Subcutaneous abdominal adipose tissue (tissue), 5 donors: ENCODE results near the gene SMTNL2.

Experiments
- H3K27ac ChIP-seq: one replicate; pipeline ENCODE4 v1.7.0; 2013; ENCODE audit warnings: low read depth, mild to moderate bottlenecking, inconsistent platforms, low read length, moderate library complexity
- H3K27me3 ChIP-seq, 5 donors: one replicate each; pipeline ENCODE4 v1.7.0; 2013; ENCODE audit warnings: low read length in 5 of 5, inconsistent platforms in 1 of 5; ENCODE audit not compliant: control insufficient read depth in 5 of 5, insufficient read depth in 4 of 5
- H3K36me3 ChIP-seq, 5 donors: one replicate each; pipeline ENCODE4 v1.7.0; 2013; ENCODE audit warnings: low read length in 5 of 5; ENCODE audit not compliant: control insufficient read depth in 5 of 5, insufficient read depth in 5 of 5
- H3K4me1 ChIP-seq, 5 donors: one replicate each; pipeline ENCODE4 v1.7.0; 2013; ENCODE audit warnings: low read length in 5 of 5, mild to moderate bottlenecking in 3 of 5, moderate library complexity in 1 of 5; ENCODE audit not compliant: control insufficient read depth in 5 of 5, insufficient read depth in 5 of 5
- H3K4me3 ChIP-seq, 5 donors: one replicate each; pipeline ENCODE4 v1.7.0; 2013; ENCODE audit warnings: low read length in 5 of 5, low read depth in 1 of 5
- H3K9ac ChIP-seq, 5 donors: one replicate each; pipeline ENCODE4 v1.7.0; 2013; ENCODE audit warnings: low read length in 5 of 5, mild to moderate bottlenecking in 4 of 5, moderate library complexity in 3 of 5
- H3K9me3 ChIP-seq, 5 donors: one replicate each; pipeline ENCODE4 v1.7.0; 2013; ENCODE audit warnings: low read length in 5 of 5; ENCODE audit not compliant: control insufficient read depth in 5 of 5
- donor health status: healthy.
- donor health status: healthy.
- donor health status: healthy.
- donor health status: healthy.
- donor health status: healthy.

Gene SMTNL2

GRCh38 chr17:4554441-4554996, 29.8 kb upstream of the SMTNL2 start:
- H3K27me3 ChIP-seq = no peaks in the 10 kb centered on the region
- H3K4me3 ChIP-seq = peak overlapping the region; percentile 61 to 95 (median 87)
- peak overlapping the region; percentile 77 for H3K27ac ChIP-seq
- H3K9me3 ChIP-seq = no peaks in the 10 kb centered on the region
- peaks cover 0 to 42% (median 38%) of the 10 kb centered on the region in 5 donors for H3K36me3 ChIP-seq
- peaks cover 3 to 27% (median 23%) of the 10 kb centered on the region in 5 donors for H3K4me1 ChIP-seq
- peak overlapping the region in 4 of 5 donors; percentile 52 to 81 (median 74) for H3K9ac ChIP-seq

DNA sequence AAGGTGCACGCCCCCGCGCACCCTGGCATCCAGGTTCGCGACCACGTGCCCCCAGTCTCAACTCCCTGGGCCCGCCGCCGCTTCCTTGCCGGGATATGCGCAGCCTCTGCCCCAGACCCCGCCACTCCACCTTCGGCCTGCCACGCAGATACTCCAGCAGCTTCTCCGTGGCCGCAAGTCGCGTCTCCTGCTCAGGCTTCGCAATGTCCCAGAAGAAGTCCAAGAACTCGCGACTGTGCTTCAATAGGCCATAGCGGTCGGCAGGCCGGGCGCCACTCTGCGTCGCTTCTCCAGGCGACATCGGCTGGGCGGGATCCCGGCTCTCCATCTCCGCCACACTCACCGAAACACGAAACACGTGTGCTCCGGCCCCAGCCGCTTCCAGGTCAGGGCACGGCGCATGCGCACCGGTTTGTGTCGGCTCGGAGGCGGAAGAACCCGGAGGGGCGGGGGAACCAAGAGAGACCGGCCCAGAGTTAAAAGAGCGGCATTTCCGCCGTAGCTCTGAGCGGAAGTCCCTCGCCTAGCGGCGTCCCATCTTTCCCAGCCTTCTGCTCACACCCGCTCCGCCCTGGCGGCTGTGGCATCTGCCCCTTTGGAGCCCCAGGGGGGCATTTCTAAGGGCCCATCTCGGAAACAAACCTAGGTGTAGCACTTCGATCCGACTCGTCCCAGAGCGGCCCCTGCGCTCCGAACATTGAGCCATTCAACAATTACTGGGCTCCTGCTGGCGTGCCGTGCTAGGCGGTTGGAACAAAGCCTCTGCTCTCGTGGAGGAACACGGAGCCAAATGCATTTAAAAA, 29.1 kb upstream of the SMTNL2 start, which contains the start of gene MYBBP1A:
Gene MYBBP1A, minus strand, starts transcription at position 388 of the 803 bp plus-strand sequence. Its CDS starts 60 bp downstream, at position 328.
- Histone ChIP-seq H3K4me1 (peaks cover 3 to 27% (median 23%) of the 10 kb centered on the region in 5 donors), H3K9me3 (no peaks in the 10 kb centered on the region), H3K9ac (peak within 1 kb of the TSS; percentile 52 to 81 (median 74)), H3K27ac (peak within 1 kb of the TSS; percentile 77), H3K4me3 (peak within 1 kb of the TSS; percentile 86 to 95 (median 89)), H3K27me3 (no peaks in the 10 kb centered on the region), H3K36me3 (peaks cover 0 to 36% (median 31%) of the 10 kb centered on the region in 5 donors)

DNA sequence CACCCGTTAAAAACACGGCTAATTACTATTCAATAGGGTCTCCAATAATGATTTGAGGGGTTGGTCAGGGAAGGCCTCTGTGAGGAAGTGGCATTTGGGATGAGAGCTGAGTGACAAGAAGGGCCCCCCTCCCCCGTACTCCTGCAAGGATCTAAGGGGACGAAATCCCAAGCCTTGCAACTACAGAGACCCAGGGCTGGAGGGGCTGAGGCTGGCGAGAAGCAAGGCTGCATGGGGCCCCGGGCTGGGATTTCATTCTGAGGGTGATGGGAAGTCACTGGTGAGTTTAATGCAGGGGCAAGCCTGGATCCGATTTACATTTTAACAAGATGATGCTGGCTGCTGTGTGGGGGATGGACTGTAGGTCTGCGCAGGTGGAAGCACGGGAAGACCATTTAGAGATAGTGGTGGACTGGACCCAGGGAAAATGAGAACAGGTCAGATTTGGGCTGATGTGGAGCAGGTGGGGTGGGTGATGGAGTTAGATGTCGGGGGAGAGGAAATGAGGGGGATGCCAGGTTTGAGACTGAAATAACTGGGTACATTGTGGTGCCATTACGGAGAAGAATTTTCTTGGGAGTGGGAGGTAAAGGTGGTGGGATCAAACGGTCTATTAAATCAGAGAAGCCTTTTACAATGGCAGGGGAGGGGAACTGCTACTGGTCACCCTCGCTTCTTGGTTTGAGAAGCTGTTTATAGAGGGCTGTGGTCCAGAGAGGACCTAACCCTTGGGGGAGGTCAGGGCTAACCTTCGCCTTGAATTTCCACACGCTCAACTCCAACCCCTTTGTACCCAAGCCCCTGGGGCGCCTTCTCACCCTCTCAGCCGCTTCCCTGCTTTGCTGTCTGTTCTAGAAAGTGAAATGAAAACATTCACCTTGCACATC, 28.2 kb upstream of the SMTNL2 start:
- Histone ChIP-seq H3K9ac (peak overlapping the region; percentile 48 to 81 (median 74)), H3K27me3 (no peaks in the 10 kb centered on the region), H3K4me1 (peaks cover 3 to 33% (median 23%) of the 10 kb centered on the region in 5 donors), H3K27ac (peak overlapping the region; percentile 77), H3K9me3 (no peaks in the 10 kb centered on the region), H3K36me3 (peaks cover 0 to 27% (median 22%) of the 10 kb centered on the region in 5 donors), H3K4me3 (peak overlapping the region; percentile 86 to 95 (median 89))

DNA sequence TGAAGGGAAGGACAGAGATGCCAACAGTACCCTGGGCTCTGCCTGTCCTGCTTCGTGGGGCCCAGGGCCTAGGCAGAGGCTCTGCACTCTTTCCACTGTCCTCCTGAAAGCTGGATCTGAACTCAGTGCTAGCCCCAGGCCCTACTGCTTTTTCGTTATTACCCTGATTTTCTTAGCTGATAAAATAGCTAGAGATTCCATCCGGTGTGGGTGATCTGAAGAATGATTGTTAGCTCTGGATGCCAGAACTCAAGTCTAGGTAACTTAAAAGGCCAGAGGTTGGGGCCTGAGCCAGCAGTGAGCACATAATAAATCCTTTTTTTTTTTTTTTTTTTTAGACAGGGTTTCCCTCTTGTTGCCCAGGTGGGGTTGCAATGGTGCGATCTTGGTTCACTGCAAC, 27.3 kb upstream of the SMTNL2 start:
- no peak overlapping the region for H3K27ac ChIP-seq
- no peak overlapping the region for H3K9ac ChIP-seq
- H3K27me3 ChIP-seq = no peaks in the 10 kb centered on the region
- no peak overlapping the region for H3K4me3 ChIP-seq
- H3K9me3 ChIP-seq = no peaks in the 10 kb centered on the region
- peaks cover 0 to 18% (median 15%) of the 10 kb centered on the region in 5 donors for H3K36me3 ChIP-seq
- peaks cover 3 to 33% (median 23%) of the 10 kb centered on the region in 5 donors for H3K4me1 ChIP-seq

DNA sequence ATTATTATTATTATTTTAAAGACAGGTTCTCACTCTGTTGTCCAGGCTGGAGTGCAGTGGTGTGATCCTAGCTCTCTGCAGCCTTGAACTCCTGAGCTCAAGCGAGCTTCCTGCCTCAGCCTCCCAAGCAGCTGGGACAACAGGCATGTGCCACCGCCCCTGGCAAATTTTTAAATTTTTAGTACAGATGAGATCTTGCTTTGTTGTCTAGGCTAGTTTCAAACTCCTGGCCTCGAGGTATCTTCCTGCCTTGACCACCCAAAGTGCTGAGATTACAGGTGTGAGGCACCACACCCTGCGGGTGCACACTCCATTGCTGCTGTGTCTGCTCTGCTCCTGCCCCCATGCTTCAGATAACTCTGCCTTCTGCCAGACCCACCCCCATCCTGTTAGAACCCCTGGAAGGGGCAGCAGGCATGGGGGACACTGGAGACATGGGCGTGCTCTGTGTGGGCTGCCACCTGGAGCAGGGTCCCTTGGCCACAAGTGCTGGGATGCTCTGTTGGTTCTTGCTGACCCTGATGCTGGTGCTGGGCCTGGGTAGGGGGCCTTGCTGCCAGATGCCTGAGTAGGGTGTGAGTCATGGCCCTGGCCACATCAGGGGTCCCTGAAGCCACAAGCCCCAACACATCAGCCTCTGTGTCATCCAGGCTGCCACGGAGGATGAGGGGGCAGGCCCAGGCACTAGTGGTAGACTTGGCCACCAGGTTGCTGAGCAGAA, 26.5 kb upstream of the SMTNL2 start:
- Histone ChIP-seq H3K4me3 (no peak overlapping the region), H3K9ac (no peak overlapping the region), H3K9me3 (no peaks in the 10 kb centered on the region), H3K27me3 (no peaks in the 10 kb centered on the region), H3K4me1 (peaks cover 3 to 33% (median 23%) of the 10 kb centered on the region in 5 donors), H3K27ac (no peak overlapping the region), H3K36me3 (peaks cover 0 to 11% (median 10%) of the 10 kb centered on the region in 5 donors)

- peaks cover 0 to 5% (median 4%) of the 10 kb centered on the region in 5 donors for H3K36me3 ChIP-seq
- H3K4me3 ChIP-seq = no peak overlapping the region
- H3K9me3 ChIP-seq = no peaks in the 10 kb centered on the region
- H3K4me1 ChIP-seq = peaks cover 3 to 32% (median 23%) of the 10 kb centered on the region in 5 donors
- H3K27ac ChIP-seq = no peak overlapping the region
- no peak overlapping the region for H3K9ac ChIP-seq
- no peaks in the 10 kb centered on the region for H3K27me3 ChIP-seq
Observed at GRCh38 chr17:4558347-4558971, 25.9 kb upstream of the SMTNL2 start.

GRCh38 chr17:4559139-4559791, 25.1 kb upstream of the SMTNL2 start:
- H3K36me3 ChIP-seq = no peaks in the 10 kb centered on the region
- H3K9me3 ChIP-seq = no peaks in the 10 kb centered on the region
- no peak overlapping the region for H3K4me3 ChIP-seq
- no peak overlapping the region for H3K27ac ChIP-seq
- no peak overlapping the region for H3K9ac ChIP-seq
- H3K4me1 ChIP-seq = peaks cover 1 to 24% (median 17%) of the 10 kb centered on the region in 5 donors
- H3K27me3 ChIP-seq = no peaks in the 10 kb centered on the region

GRCh38 chr17:4559966-4560365, 24.4 kb upstream of the SMTNL2 start:
- Histone ChIP-seq H3K9ac (no peak overlapping the region), H3K4me3 (no peak overlapping the region), H3K4me1 (peaks cover 0 to 17% (median 10%) of the 10 kb centered on the region in 5 donors)

More at GRCh38 chr17:4559966-4560365, 24.4 kb upstream of the SMTNL2 start:
- no peaks in the 10 kb centered on the region for H3K27me3 ChIP-seq
- no peaks in the 10 kb centered on the region for H3K36me3 ChIP-seq
- H3K27ac ChIP-seq = no peak overlapping the region
- no peaks in the 10 kb centered on the region for H3K9me3 ChIP-seq
